Measurements from ENCODE around the gene SIM1.

Gene SIM1

DNA sequence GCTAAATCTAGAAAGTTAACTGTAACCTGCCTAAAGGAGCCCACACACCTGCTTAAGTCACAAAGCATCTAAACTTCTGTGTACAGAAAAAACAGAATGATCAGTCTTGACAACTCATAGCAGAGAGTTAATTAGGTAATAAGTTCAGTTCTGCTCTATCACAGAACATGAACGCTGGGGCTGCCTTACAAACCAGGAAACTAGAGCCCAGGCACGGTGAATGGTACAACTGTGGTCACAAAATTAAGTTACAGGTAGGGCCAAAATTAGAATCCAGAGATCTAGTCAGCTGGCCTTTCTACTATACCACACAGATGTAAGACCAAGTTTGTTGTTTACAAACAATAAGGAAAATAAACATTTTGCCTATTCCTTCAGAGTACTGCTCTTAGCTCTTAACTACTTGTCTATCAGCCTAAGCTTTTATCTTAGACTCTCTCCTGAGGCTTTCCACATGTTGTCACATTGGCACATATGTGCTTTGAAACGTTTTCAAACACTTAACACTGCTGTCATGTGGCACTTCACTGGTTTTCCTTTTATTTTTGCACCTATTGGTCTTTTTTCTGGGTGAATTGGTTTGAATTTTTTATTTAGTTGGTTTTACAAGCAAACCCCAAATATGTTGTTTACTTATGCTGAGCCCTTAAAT is 75.7 kb downstream of the SIM1 start:
- no peaks in the 10 kb centered on the region for H4K20me1 ChIP-seq (ENCODE audit: insufficient read depth, low read length)
- H3K4me3 ChIP-seq (ENCODE audit: low read depth, low read length, poor library complexity, severe bottlenecking) = no peak overlapping the region
- no peaks in the 10 kb centered on the region for H3K9me2 ChIP-seq (ENCODE audit: low read depth, low read length)
- H2AFZ ChIP-seq (ENCODE audit: low read length) = no peak overlapping the region
- H3K4me1 ChIP-seq (ENCODE audit: insufficient read depth, low read length, severe bottlenecking) = peaks cover 15% of the 10 kb centered on the region
- no peaks in the 10 kb centered on the region for H3K36me3 ChIP-seq (ENCODE audit: insufficient read depth, low read length)
- no peak overlapping the region for H3K4me2 ChIP-seq (ENCODE audit: low read length)
- H3K9me3 ChIP-seq (ENCODE audit: low read length) = no peaks in the 10 kb centered on the region
- H3K79me2 ChIP-seq (ENCODE audit: insufficient read depth, low read length) = no peaks in the 10 kb centered on the region
- H3F3A ChIP-seq (ENCODE audit: insufficient read depth, low read length) = no peaks in the 10 kb centered on the region
- no peak for TF ChIP-seq EZH2 (IDR thresholded peaks at IDR 0.05; ENCODE audit: borderline replicate concordance, low read length)
- TF ChIP-seq, protein P1, sequence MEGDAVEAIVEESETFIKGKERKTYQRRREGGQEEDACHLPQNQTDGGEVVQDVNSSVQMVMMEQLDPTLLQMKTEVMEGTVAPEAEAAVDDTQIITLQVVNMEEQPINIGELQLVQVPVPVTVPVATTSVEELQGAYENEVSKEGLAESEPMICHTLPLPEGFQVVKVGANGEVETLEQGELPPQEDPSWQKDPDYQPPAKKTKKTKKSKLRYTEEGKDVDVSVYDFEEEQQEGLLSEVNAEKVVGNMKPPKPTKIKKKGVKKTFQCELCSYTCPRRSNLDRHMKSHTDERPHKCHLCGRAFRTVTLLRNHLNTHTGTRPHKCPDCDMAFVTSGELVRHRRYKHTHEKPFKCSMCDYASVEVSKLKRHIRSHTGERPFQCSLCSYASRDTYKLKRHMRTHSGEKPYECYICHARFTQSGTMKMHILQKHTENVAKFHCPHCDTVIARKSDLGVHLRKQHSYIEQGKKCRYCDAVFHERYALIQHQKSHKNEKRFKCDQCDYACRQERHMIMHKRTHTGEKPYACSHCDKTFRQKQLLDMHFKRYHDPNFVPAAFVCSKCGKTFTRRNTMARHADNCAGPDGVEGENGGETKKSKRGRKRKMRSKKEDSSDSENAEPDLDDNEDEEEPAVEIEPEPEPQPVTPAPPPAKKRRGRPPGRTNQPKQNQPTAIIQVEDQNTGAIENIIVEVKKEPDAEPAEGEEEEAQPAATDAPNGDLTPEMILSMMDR (IDR thresholded peaks at IDR 0.05; ENCODE audit: low read length) = no peak
- no peak overlapping the region for H3K9ac ChIP-seq (ENCODE audit: low read length)
- no peaks in the 10 kb centered on the region for H3K27me3 ChIP-seq (ENCODE audit: insufficient read depth, low read length)
- no peak overlapping the region for H3K27ac ChIP-seq (ENCODE audit: low read depth, low read length, poor library complexity, severe bottlenecking)

DNA sequence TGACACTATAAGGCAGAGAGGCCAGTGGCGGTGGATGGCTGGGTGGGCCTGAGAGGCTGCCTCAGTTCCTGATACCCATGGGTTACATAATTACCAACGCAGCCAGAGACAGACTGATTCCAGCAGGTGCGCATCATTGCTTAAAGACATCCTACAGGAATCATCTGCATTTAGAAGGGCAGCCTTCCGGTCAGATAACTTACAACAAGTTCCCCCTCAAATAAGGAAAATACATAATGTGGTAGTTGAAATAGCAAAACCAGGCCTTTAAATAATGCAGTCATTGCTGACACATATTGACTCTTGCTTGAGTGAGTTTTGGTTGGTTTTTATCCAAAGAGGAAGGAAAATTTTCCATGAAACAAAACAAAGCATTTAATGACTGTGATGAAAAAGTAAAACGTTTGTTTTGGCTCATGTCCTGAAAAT is 81.9 kb downstream of the SIM1 start:
- Histone ChIP-seq H2AFZ (ENCODE audit: low read length) (no peak overlapping the region), H3K4me1 (ENCODE audit: insufficient read depth, low read length, severe bottlenecking) (peaks cover 7% of the 10 kb centered on the region), H3F3A (ENCODE audit: insufficient read depth, low read length) (no peaks in the 10 kb centered on the region), H3K27ac (ENCODE audit: low read depth, low read length, poor library complexity, severe bottlenecking) (no peak overlapping the region), H3K9ac (ENCODE audit: low read length) (no peak overlapping the region), H3K27me3 (ENCODE audit: insufficient read depth, low read length) (no peaks in the 10 kb centered on the region), H3K4me2 (ENCODE audit: low read length) (no peak overlapping the region), H3K9me2 (ENCODE audit: low read depth, low read length) (no peaks in the 10 kb centered on the region), H3K9me3 (ENCODE audit: low read length) (no peaks in the 10 kb centered on the region), H3K36me3 (ENCODE audit: insufficient read depth, low read length) (no peaks in the 10 kb centered on the region), H3K4me3 (ENCODE audit: low read depth, low read length, poor library complexity, severe bottlenecking) (no peak overlapping the region), H3K79me2 (ENCODE audit: insufficient read depth, low read length) (no peaks in the 10 kb centered on the region), H4K20me1 (ENCODE audit: insufficient read depth, low read length) (no peaks in the 10 kb centered on the region)
- TF ChIP-seq EZH2 (IDR thresholded peaks at IDR 0.05; ENCODE audit: borderline replicate concordance, low read length) = no peak
- TF ChIP-seq, protein P1 (IDR thresholded peaks at IDR 0.05; ENCODE audit: low read length) = no peak

DNA sequence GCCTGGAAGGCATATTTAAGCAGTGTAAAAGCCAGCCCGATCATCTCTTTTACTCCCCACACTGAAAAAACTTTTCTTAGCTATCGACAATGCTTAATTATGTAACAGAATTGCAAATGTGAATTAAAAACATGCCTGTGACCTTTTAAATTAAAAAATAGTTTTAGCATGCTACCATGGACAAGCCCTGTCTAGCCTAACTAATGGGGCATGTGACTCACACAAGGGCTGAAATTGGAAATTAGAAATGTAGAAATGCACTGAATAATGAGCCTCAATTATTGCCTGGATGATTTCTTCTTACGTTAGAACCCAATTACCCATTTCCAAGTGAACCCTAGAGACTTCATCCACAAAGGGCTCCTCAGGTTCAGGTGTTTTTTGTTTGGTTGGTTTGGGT is 82.7 kb downstream of the SIM1 start:
- Histone ChIP-seq H3F3A (ENCODE audit: insufficient read depth, low read length) (no peaks in the 10 kb centered on the region), H3K27ac (ENCODE audit: low read depth, low read length, poor library complexity, severe bottlenecking) (no peak overlapping the region), H4K20me1 (ENCODE audit: insufficient read depth, low read length) (no peaks in the 10 kb centered on the region), H3K36me3 (ENCODE audit: insufficient read depth, low read length) (no peaks in the 10 kb centered on the region), H3K9ac (ENCODE audit: low read length) (no peak overlapping the region), H3K9me2 (ENCODE audit: low read depth, low read length) (no peaks in the 10 kb centered on the region), H3K27me3 (ENCODE audit: insufficient read depth, low read length) (no peaks in the 10 kb centered on the region), H2AFZ (ENCODE audit: low read length) (no peak overlapping the region), H3K4me2 (ENCODE audit: low read length) (no peak overlapping the region), H3K9me3 (ENCODE audit: low read length) (no peaks in the 10 kb centered on the region), H3K4me3 (ENCODE audit: low read depth, low read length, poor library complexity, severe bottlenecking) (no peak overlapping the region), H3K4me1 (ENCODE audit: insufficient read depth, low read length, severe bottlenecking) (peaks cover 12% of the 10 kb centered on the region), H3K79me2 (ENCODE audit: insufficient read depth, low read length) (no peaks in the 10 kb centered on the region)
- TF ChIP-seq, protein P1 (IDR thresholded peaks at IDR 0.05; ENCODE audit: low read length) = no peak
- TF ChIP-seq EZH2 (IDR thresholded peaks at IDR 0.05; ENCODE audit: borderline replicate concordance, low read length) = no peak

Data from OCI-LY1 (cell line).